ENCODE measurements around the gene KDM2A.

The KDM2A gene

GRCh38 chr11:67113231-67113721, 5.8 kb upstream of the KDM2A start:
- no peak for TF ChIP-seq CTCF (IDR thresholded peaks at IDR 0.05; ENCODE audit: low read depth, low read length, missing control alignments)
- in situ Hi-C loops (cut with HindIII; ENCODE audit: low pct_ligation_motif_present, low sequenced_read_pairs) = no loop called here
- Histone ChIP-seq H3K4me3 (ENCODE audit: low read depth, low read length) (no peak overlapping the region), H3K36me3 (replicated peaks) (no peaks in the 10 kb centered on the region), H3K27ac (no peak overlapping the region), H3K27me3 (replicated peaks) (no peaks in the 10 kb centered on the region)
- DNase-seq = no peak

GRCh38 chr11:67114275-67114896, 4.7 kb upstream of the KDM2A start:
- in situ Hi-C loops (cut with HindIII; ENCODE audit: low pct_ligation_motif_present, low sequenced_read_pairs) = no loop called here
- DNase-seq = no peak
- TF ChIP-seq CTCF (IDR thresholded peaks at IDR 0.05; ENCODE audit: low read depth, low read length, missing control alignments) = no peak

GRCh38 chr11:67116758-67117105, 2.3 kb upstream of the KDM2A start:
- H3K4me3 ChIP-seq (ENCODE audit: low read depth, low read length) = no peak overlapping the region
- H3K27me3 ChIP-seq (replicated peaks) = no peaks in the 10 kb centered on the region
- no peaks in the 10 kb centered on the region for H3K36me3 ChIP-seq (replicated peaks)
- no peak for DNase-seq
- no peak for TF ChIP-seq CTCF (IDR thresholded peaks at IDR 0.05; ENCODE audit: low read depth, low read length, missing control alignments)
- H3K27ac ChIP-seq = no peak overlapping the region
- in situ Hi-C loops (cut with HindIII; ENCODE audit: low pct_ligation_motif_present, low sequenced_read_pairs) = no loop called here

More at GRCh38 chr11:67114275-67114896, 4.7 kb upstream of the KDM2A start:
- Histone ChIP-seq H3K27me3 (replicated peaks) (no peaks in the 10 kb centered on the region), H3K4me3 (ENCODE audit: low read depth, low read length) (no peak overlapping the region), H3K27ac (no peak overlapping the region), H3K36me3 (replicated peaks) (no peaks in the 10 kb centered on the region)

- no peak overlapping the region for H3K4me3 ChIP-seq (ENCODE audit: low read depth, low read length)
- in situ Hi-C loops (cut with HindIII; ENCODE audit: low pct_ligation_motif_present, low sequenced_read_pairs) = no loop called here
- no peaks in the 10 kb centered on the region for H3K27me3 ChIP-seq (replicated peaks)
- no peak for TF ChIP-seq CTCF (IDR thresholded peaks at IDR 0.05; ENCODE audit: low read depth, low read length, missing control alignments)
- no peak for DNase-seq
- H3K36me3 ChIP-seq (replicated peaks) = no peaks in the 10 kb centered on the region
- H3K27ac ChIP-seq = no peak overlapping the region
Measured at GRCh38 chr11:67117176-67117575, 1.9 kb upstream of the KDM2A start.

GRCh38 chr11:67117672-67118180, 1.3 kb upstream of the KDM2A start:
- Histone ChIP-seq H3K27ac (no peak overlapping the region), H3K36me3 (replicated peaks) (no peaks in the 10 kb centered on the region), H3K27me3 (replicated peaks) (no peaks in the 10 kb centered on the region), H3K4me3 (ENCODE audit: low read depth, low read length) (peak overlapping the region; percentile 50)
- no peak for TF ChIP-seq CTCF (IDR thresholded peaks at IDR 0.05; ENCODE audit: low read depth, low read length, missing control alignments)
- in situ Hi-C loops (cut with HindIII; ENCODE audit: low pct_ligation_motif_present, low sequenced_read_pairs) = no loop called here
- DNase-seq = no peak
